SK-N-SH (cell line): Measurements from ENCODE around the gene ATP5F1A.

Experiments
- CTCF ChIP-seq: fragments of 200-600 bp; sonication (generic); IDR thresholded peaks from 2 replicates; pipeline ENCODE4 v1.6.1; 2017; ENCODE audit warnings: antibody characterized with exemption, mild to moderate bottlenecking, moderate library complexity
- EP300 ChIP-seq, 2 experiments: IDR thresholded peaks; 2 replicates each; pipeline versions ENCODE4 v1.4.0 to v1.6.1; 2012; ENCODE audit warnings: borderline replicate concordance in 1 of 2, low read depth in 1 of 2, low read length in 1 of 2
- EZH2phosphoT487 ChIP-seq: fragments of 200-600 bp; sonication (generic); IDR thresholded peaks from 2 replicates; pipeline ENCODE4 v1.6.1; 2017; ENCODE audit warnings: low read depth, mixed run types, mild to moderate bottlenecking, antibody characterized with exemption, moderate library complexity, borderline replicate concordance
- JUND ChIP-seq: IDR thresholded peaks from 2 replicates; pipeline ENCODE4 v1.4.0; 2012
- MXI1 ChIP-seq: IDR thresholded peaks from 2 replicates; pipeline ENCODE4 v1.6.1; 2012; ENCODE audit warnings: mild to moderate bottlenecking, low read depth, low read length, improper control_type of control experiment
- NFIC ChIP-seq: IDR thresholded peaks from 2 replicates; pipeline ENCODE4 v1.4.0; 2012; ENCODE audit warnings: borderline replicate concordance
- POLR2AphosphoS5 ChIP-seq: IDR thresholded peaks from 2 replicates; pipeline ENCODE4 v1.6.1; 2012; ENCODE audit warnings: low read depth, low read length
- USF2 ChIP-seq: fragments of 150-350 bp; IDR thresholded peaks from 2 replicates; pipeline ENCODE4 v1.6.1; 2017; ENCODE audit warnings: antibody characterized with exemption, low read length, low read depth, borderline replicate concordance

GRCh38 chr18:46071653-46072375 is 26.3 kb downstream of the ATP5F1A start, which contains the start of gene PSTPIP2:
- no peak for TF ChIP-seq EP300 (IDR thresholded peaks at IDR 0.05; ENCODE audit: borderline replicate concordance in 1 of 2, low read depth in 1 of 2, low read length in 1 of 2)
- TF ChIP-seq JUND = no peak
- TF ChIP-seq MXI1 = no peak
- no peak for TF ChIP-seq CTCF
- TF ChIP-seq NFIC = no peak
- TF ChIP-seq USF2 = no peak
- peak; percentile 51; the same call in 1 of the 2 replicates for TF ChIP-seq POLR2AphosphoS5
- TF ChIP-seq EZH2phosphoT487 = no peak
